HepG2 (cell line): ENCODE measurements around the gene PRR23E. TPM values are rescaled to one million over a fixed set of nuclear protein-coding genes. Genes with fewer than 3 reads are reported as not detected.

Experiments used
- ATAC-seq: fragments of 200-7000 bp; cut with Tn5 transposase; 3 replicates; pipeline ENCODE4 v1.9.1; 2020; ENCODE audit warnings: mild to moderate bottlenecking, moderate library complexity
- BruUV-seq: library from RNA; stranded (reverse); fragments of 400-500 nt; replicated peaks from 2 replicates; lab custom pipeline; 2021; lab: Mats Ljungman, UMichigan
- CTCF ChIA-PET: fragments of 300-600 bp; formaldehyde crosslinking; extraction: SDS; loops from one replicate; lab custom pipeline; 2021; ENCODE audit warnings: low total read pairs, inconsistent platforms, low intra/inter-chr PET ratio; lab: Yijun Ruan, JAX
- POLR2A ChIA-PET: fragments of 350-600 bp; sonication (Branson Sonifier 250); formaldehyde crosslinking; loops from one replicate; lab custom pipeline; 2020; ENCODE audit warnings: antibody characterized with exemption, inconsistent platforms; lab: Yijun Ruan, JAX
- DNase-seq: peaks from one replicate; pipeline ENCODE4 v3.0.0-alpha.2; 2015; ENCODE audit warnings: low spot score
- FAIRE-seq: peaks from 3 replicates; lab custom pipeline; 2011; peaks lifted over from hg19 to GRCh38; lab: Jason Lieb, UNC
- H2AFZ ChIP-seq: one replicate; pipeline ENCODE4 v1.6.1; 2011; ENCODE audit warnings: low read length, inconsistent platforms
- H3K27ac ChIP-seq: fragments of 300-600 bp; 3 replicates; pipeline ENCODE4 v1.8.0; 2011; ENCODE audit warnings: mixed run types, mild to moderate bottlenecking, mixed read lengths, low read length, inconsistent platforms; ENCODE audit not compliant: insufficient read depth; ENCODE audit errors: extremely low read length
- H3K27me3 ChIP-seq, 2 experiments: fragments of 200-600 bp in 1 of 2; 2 replicates in 1 of 2; 3 replicates in 1 of 2; pipeline versions ENCODE4 v1.6.0 to v1.8.0; 2011; ENCODE audit warnings: low read length in 2 of 2, mild to moderate bottlenecking in 2 of 2, moderate library complexity in 2 of 2, inconsistent platforms in 1 of 2; ENCODE audit not compliant: insufficient read depth in 2 of 2, control insufficient read depth in 1 of 2
- H3K36me3 ChIP-seq, 2 experiments: fragments of 200-600 bp in 1 of 2; replicated peaks in 1 of 2; 2 replicates in 1 of 2; 3 replicates in 1 of 2; pipeline versions ENCODE4 v1.5.1 to v1.8.0; 2011; ENCODE audit warnings: low read length in 2 of 2, inconsistent platforms in 1 of 2; ENCODE audit not compliant: insufficient read depth in 2 of 2, control insufficient read depth in 1 of 2
- H3K4me1 ChIP-seq: 2 replicates; pipeline ENCODE4 v1.5.1; 2012; ENCODE audit warnings: low read length, inconsistent platforms; ENCODE audit not compliant: insufficient read depth
- H3K4me2 ChIP-seq: 2 replicates; pipeline ENCODE4 v1.6.0; 2011; ENCODE audit warnings: low read depth, low read length, inconsistent platforms
- H3K4me3 ChIP-seq, 3 experiments: fragments of 200-600 bp in 1 of 3; sonication (generic), shearing (Covaris generic) in 1 of 3; replicated peaks in 1 of 3; 2 replicates each; pipeline ENCODE4 v1.5.1; 2011 to 2016; ENCODE audit warnings: low read length in 3 of 3, inconsistent platforms in 2 of 3, low read depth in 2 of 3, mild to moderate bottlenecking in 2 of 3, control low read depth in 1 of 3, mixed read lengths in 1 of 3; ENCODE audit not compliant: insufficient read depth in 1 of 3
- H3K79me2 ChIP-seq: one replicate; pipeline ENCODE4 v1.6.1; 2011; ENCODE audit warnings: low read length, inconsistent platforms; ENCODE audit not compliant: insufficient read depth
- H3K9ac ChIP-seq: 2 replicates; pipeline ENCODE4 v1.6.0; 2011; ENCODE audit warnings: mild to moderate bottlenecking, low read depth, low read length, inconsistent platforms; ENCODE audit not compliant: insufficient read depth
- H3K9me3 ChIP-seq: 2 replicates; pipeline ENCODE4 v1.5.1; 2012; ENCODE audit warnings: mild to moderate bottlenecking, low read length
- H4K20me1 ChIP-seq: 2 replicates; pipeline ENCODE4 v1.6.0; 2011; ENCODE audit warnings: inconsistent platforms, mild to moderate bottlenecking, low read length, moderate library complexity; ENCODE audit not compliant: insufficient read depth
- TFDP2 ChIP-seq: sonication (generic); formaldehyde crosslinking; IDR thresholded peaks from 2 replicates; pipeline ENCODE4 v1.4.0; 2020; ENCODE audit warnings: missing genetic modification reagents
- ZC3H13 ChIP-seq: sonication (generic); formaldehyde crosslinking; IDR thresholded peaks from 2 replicates; pipeline ENCODE4 v1.8.1; 2023; ENCODE audit warnings: mild to moderate bottlenecking, missing genetic modification reagents, moderate library complexity
- ZNF597 ChIP-seq: sonication (generic); formaldehyde crosslinking; IDR thresholded peaks from 2 replicates; pipeline ENCODE4 v1.5.0; 2020; ENCODE audit warnings: missing genetic modification reagents
- ZNF646 ChIP-seq: sonication (generic); formaldehyde crosslinking; IDR thresholded peaks from 2 replicates; pipeline ENCODE4 v1.9.0; 2021; ENCODE audit warnings: mild to moderate bottlenecking, missing genetic modification reagents
- ZUFSP ChIP-seq: sonication (generic); formaldehyde crosslinking; IDR thresholded peaks from 2 replicates; pipeline ENCODE4 v1.9.0; 2021; ENCODE audit warnings: missing genetic modification reagents, mild to moderate bottlenecking, borderline replicate concordance
- WGBS: methylation state at CpG from one replicate; pipeline ENCODE4 v1.1.6; 2017; ENCODE audit warnings: low lambda C conversion rate; 5-methylcytosine and 5-hydroxymethylcytosine counted together
- in situ Hi-C: cut with HindIII; loops from 2 replicates; pipeline ENCODE4 v1.10.0; 2017; ENCODE audit warnings: low pct_unique_long_range_greater_than_20kb; ENCODE audit not compliant: extremely low pct_ligation_motif_present
- intact Hi-C: fragments of 100-400 bp; cut with micrococcal nuclease; formaldehyde crosslinking; loops from one replicate; pipeline ENCODE4 v1.10.0; 2022; ENCODE audit not compliant: unreplicated experiment
- polyA plus RNA-seq, 8 experiments: library from polyadenylated mRNA; depleted of rRNA in 3 of 8; stranded (reverse) in 7 of 8; unstranded in 1 of 8; fragments of >200 nt; fragmentation: Illumina TruSeq in 4 of 8; extraction: Trizol in 4 of 8; gene quantifications; 2 replicates each; pipeline versions ENCODE4 v1.2.1 to v1.2.3, GENCODE V29; 2011 to 2016; ENCODE audit warnings: low read depth in 4 of 8, missing spikeins in 1 of 8, mixed read lengths in 1 of 8; ENCODE audit not compliant: insufficient read depth in 1 of 8
- total RNA-seq, 5 experiments: library from RNA; depleted of rRNA; stranded (reverse); fragments of >200 nt; fragmentation: Illumina TruSeq; extraction: Trizol; gene quantifications; 2 replicates each; pipeline ENCODE4 v1.2.3, GENCODE V29; 2016; ENCODE audit warnings: low read depth in 1 of 5

PRR23E gene
- total and polyA plus RNA-seq, 2 of the 13 experiments (the other 11 are each of a cell fraction or from before 2014, with no cell fraction given): not detected

GRCh38 chr3:127214975-127215374, 22.0 kb downstream of the PRR23E start (continued):
- TF ChIP-seq ZNF646: no peak

- ATAC-seq: no peak
- Histone ChIP-seq H3K27ac (no peak overlapping the region), H2AFZ (no peak overlapping the region)
- TF ChIP-seq ZNF597 (CRISPR knock-in tag) (no peak), TFDP2 (CRISPR knock-in tag) (no peak), ZUFSP (no peak), ZC3H13 (no peak)
- TF ChIP-seq, all 625 proteins: peak for 0
- 18% methylated on average over 8 of the region's 8 CpGs for WGBS
- no peak overlapping the region for H3K4me2 ChIP-seq
- no peak overlapping the region for H3K4me3 ChIP-seq
- POLR2A ChIA-PET: no interaction called here
- BruUV-seq: no TSS peak
- peaks cover 0 to 37% of the 10 kb centered on the region in 2 experiments for H3K27me3 ChIP-seq
- no peaks in the 10 kb centered on the region for H4K20me1 ChIP-seq
- CTCF ChIA-PET: no interaction called here
- FAIRE-seq: no peak
- intact Hi-C loops (no loop called here), in situ Hi-C loops (no loop called here)
- H3K4me1 ChIP-seq: no peaks in the 10 kb centered on the region
- no peaks in the 10 kb centered on the region for H3K36me3 ChIP-seq
- H3K9me3 ChIP-seq: no peaks in the 10 kb centered on the region
- no peak for DNase-seq
- no peaks in the 10 kb centered on the region for H3K79me2 ChIP-seq
- no peak overlapping the region for H3K9ac ChIP-seq
Observed at GRCh38 chr3:127215714-127216414, 22.9 kb downstream of the PRR23E start.
